Activated CD8-positive, alpha-beta T cell treated with anti-CD3 and anti-CD28 coated beads for 36 hours (primary cell): ENCODE data around the gene PRKG1. TPM values are rescaled to one million over a fixed set of nuclear protein-coding genes. Genes with fewer than 3 reads are reported as not detected.

Source experiments
- ATAC-seq: fragments of 200-7000 bp; cut with Tn5 transposase; one replicate; pipeline ENCODE4 v1.10.0; 2021; ENCODE audit warnings: mild to moderate bottlenecking, moderate library complexity
- CTCF ChIA-PET: fragments of 350-600 bp; sonication (Branson Sonifier 250); formaldehyde crosslinking; loops from one replicate; lab custom pipeline; 2021; ENCODE audit warnings: antibody characterized with exemption; lab: Charles Lee
- POLR2A ChIA-PET: fragments of 350-600 bp; sonication (Branson Sonifier 250); formaldehyde crosslinking; loops from one replicate; lab custom pipeline; 2021; ENCODE audit warnings: antibody characterized with exemption; lab: Charles Lee
- DNase-seq: peaks from one replicate; pipeline ENCODE4 v3.0.0-alpha.2; 2020
- H3K27ac Mint-ChIP-seq: one replicate; pipeline ENCODE4 v1.8.0; 2021; ENCODE audit warnings: mild to moderate bottlenecking, mixed read lengths
- H3K27me3 Mint-ChIP-seq: one replicate; pipeline ENCODE4 v1.8.0; 2021; ENCODE audit warnings: mixed read lengths
- H3K36me3 Mint-ChIP-seq: one replicate; pipeline ENCODE4 v1.8.0; 2021; ENCODE audit warnings: low read depth, mixed read lengths
- H3K4me1 Mint-ChIP-seq: one replicate; pipeline ENCODE4 v1.8.0; 2021; ENCODE audit warnings: low read depth, mixed read lengths
- H3K4me3 Mint-ChIP-seq: one replicate; pipeline ENCODE4 v1.8.0; 2021; ENCODE audit warnings: mild to moderate bottlenecking, moderate library complexity, mixed read lengths
- H3K9me3 Mint-ChIP-seq: one replicate; pipeline ENCODE4 v1.8.0; 2021; ENCODE audit warnings: mixed read lengths
- intact Hi-C: fragments of 100-400 bp; cut with micrococcal nuclease; formaldehyde crosslinking; loops from one replicate; pipeline ENCODE4 v1.10.0; 2022
- total RNA-seq, 2 experiments: library from RNA; stranded (reverse); gene quantifications; one replicate each; pipeline ENCODE4 v1.2.3, GENCODE V29; 2021
- TF ChIP-seq, protein P1 (sequence below): fragments of 200-600 bp; IDR thresholded peaks from one replicate; pipeline ENCODE4 v1.8.0; 2022; ENCODE audit warnings: antibody characterized with exemption, mild to moderate bottlenecking

Gene PRKG1
- total RNA-seq, 2 experiments from 2014 or later = not detected

DNA sequence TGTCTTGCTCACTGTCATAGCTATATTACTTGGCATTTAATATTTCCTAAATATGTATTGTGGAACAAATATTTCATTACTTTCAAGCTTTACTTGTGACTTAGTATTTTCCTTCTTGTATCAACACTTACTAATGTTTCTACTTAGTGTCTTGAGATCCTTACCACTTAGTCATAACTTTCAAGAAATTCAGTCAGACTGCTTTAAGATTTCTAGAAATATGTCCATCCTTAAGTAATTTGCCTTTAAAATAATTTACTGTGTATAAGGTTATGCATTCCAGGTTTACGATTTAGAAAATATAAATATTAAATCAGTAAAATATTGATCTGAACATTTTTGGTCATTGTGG is 712.4 kb downstream of the PRKG1 start:
- ATAC-seq (no peak), DNase-seq (no peak)

DNA sequence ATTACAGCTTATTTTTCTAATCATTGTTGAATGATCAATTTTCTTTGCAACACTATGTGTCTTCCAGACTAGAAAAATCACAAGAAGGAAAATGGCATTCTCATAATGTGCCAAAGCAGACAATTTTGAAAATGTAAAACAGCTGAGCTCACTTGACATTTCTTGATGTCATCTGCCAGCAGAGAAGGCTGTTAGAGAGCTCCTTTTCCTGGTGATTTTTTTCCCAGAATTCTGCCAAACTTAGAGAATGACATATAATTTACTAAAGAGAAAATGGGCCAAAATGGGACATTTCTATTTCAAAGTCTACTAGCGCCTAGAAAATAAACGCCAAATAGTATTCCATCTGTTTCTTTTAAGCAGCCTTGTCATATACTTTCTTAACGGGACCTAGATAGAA is 714.0 kb downstream of the PRKG1 start:
- peaks cover 1% of the 10 kb centered on the region for H3K36me3 Mint-ChIP-seq
- DNase-seq = no peak
- no peak for ATAC-seq
- no peak overlapping the region for H3K27ac Mint-ChIP-seq
- CTCF ChIA-PET = no interaction called here
- TF ChIP-seq, protein P1, sequence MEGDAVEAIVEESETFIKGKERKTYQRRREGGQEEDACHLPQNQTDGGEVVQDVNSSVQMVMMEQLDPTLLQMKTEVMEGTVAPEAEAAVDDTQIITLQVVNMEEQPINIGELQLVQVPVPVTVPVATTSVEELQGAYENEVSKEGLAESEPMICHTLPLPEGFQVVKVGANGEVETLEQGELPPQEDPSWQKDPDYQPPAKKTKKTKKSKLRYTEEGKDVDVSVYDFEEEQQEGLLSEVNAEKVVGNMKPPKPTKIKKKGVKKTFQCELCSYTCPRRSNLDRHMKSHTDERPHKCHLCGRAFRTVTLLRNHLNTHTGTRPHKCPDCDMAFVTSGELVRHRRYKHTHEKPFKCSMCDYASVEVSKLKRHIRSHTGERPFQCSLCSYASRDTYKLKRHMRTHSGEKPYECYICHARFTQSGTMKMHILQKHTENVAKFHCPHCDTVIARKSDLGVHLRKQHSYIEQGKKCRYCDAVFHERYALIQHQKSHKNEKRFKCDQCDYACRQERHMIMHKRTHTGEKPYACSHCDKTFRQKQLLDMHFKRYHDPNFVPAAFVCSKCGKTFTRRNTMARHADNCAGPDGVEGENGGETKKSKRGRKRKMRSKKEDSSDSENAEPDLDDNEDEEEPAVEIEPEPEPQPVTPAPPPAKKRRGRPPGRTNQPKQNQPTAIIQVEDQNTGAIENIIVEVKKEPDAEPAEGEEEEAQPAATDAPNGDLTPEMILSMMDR = no peak
- H3K4me1 Mint-ChIP-seq = no peaks in the 10 kb centered on the region
- intact Hi-C loops = no loop called here
- peaks cover 18% of the 10 kb centered on the region for H3K9me3 Mint-ChIP-seq
- peaks cover 2% of the 10 kb centered on the region for H3K27me3 Mint-ChIP-seq
- no peak overlapping the region for H3K4me3 Mint-ChIP-seq
- POLR2A ChIA-PET = no interaction called here

More for the DNA sequence above, 712.4 kb downstream of the PRKG1 start:
- peaks cover 7% of the 10 kb centered on the region for H3K9me3 Mint-ChIP-seq
- POLR2A ChIA-PET = no interaction called here
- CTCF ChIA-PET = interaction anchor here (1.2 kb wide), 1 partner anchor 21 kb away, joined by 3 read pairs; no protein-coding TSS in a partner anchor
- peaks cover under 1% of the 10 kb centered on the region for H3K36me3 Mint-ChIP-seq
- peaks cover 2% of the 10 kb centered on the region for H3K27me3 Mint-ChIP-seq
- H3K27ac Mint-ChIP-seq = no peak overlapping the region
- no peak overlapping the region for H3K4me3 Mint-ChIP-seq
- TF ChIP-seq, protein P1 = no peak
- H3K4me1 Mint-ChIP-seq = no peaks in the 10 kb centered on the region
- intact Hi-C loops = no loop called here

DNA sequence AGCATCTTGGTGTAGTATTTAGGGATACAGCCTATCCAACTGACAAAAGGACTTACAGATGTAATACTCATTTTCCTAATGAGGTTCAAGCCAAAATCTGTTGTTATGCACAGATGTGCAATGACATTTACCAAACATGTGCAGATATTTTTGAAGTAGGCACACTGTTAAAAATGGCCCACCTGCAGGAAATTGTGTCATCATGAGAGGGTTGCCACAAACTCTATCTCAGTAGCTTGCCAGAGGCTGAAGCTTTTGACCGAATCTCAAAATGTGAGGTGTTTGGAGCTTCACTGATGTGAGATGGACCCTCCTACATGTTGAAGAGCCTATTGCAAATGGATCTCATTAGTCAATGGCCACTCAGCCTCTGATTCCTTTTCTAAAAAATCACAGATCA is 714.8 kb downstream of the PRKG1 start:
- no peak overlapping the region for H3K27ac Mint-ChIP-seq
- H3K4me1 Mint-ChIP-seq = no peaks in the 10 kb centered on the region
- TF ChIP-seq, protein P1 = no peak
- ATAC-seq (no peak), DNase-seq (no peak)
- POLR2A ChIA-PET = no interaction called here
- intact Hi-C loops = no loop called here
- peaks cover 20% of the 10 kb centered on the region for H3K9me3 Mint-ChIP-seq
- no peak overlapping the region for H3K4me3 Mint-ChIP-seq
- H3K27me3 Mint-ChIP-seq = peaks cover 2% of the 10 kb centered on the region
- peaks cover 1% of the 10 kb centered on the region for H3K36me3 Mint-ChIP-seq
- CTCF ChIA-PET = no interaction called here

DNA sequence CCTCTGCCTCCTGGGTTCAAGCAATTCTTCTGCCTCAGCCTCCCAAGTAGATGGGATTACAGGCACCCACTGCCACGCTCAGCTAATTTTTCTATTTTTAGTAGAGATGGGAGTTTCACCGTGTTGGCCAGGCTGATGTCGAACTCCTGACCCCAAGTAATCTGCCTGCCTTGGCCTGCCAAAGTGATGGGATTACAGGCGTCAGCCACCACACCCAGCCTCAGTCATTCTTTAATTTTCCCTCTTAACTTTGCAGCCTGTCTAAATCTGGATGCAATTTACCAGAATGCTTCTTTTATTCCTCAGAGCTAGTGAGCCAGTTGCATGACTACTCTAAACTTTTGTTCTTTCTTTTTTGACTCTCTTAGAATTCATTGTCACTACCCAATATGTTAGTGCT is 715.6 kb downstream of the PRKG1 start:
- no peaks in the 10 kb centered on the region for H3K4me1 Mint-ChIP-seq
- H3K4me3 Mint-ChIP-seq = no peak overlapping the region
- DNase-seq (no peak), ATAC-seq (no peak)
- POLR2A ChIA-PET = no interaction called here
- H3K36me3 Mint-ChIP-seq = peaks cover 1% of the 10 kb centered on the region
- intact Hi-C loops = no loop called here
- peaks cover 2% of the 10 kb centered on the region for H3K27me3 Mint-ChIP-seq
- H3K9me3 Mint-ChIP-seq = peaks cover 20% of the 10 kb centered on the region
- CTCF ChIA-PET = no interaction called here
- TF ChIP-seq, protein P1 = no peak
- no peak overlapping the region for H3K27ac Mint-ChIP-seq

DNA sequence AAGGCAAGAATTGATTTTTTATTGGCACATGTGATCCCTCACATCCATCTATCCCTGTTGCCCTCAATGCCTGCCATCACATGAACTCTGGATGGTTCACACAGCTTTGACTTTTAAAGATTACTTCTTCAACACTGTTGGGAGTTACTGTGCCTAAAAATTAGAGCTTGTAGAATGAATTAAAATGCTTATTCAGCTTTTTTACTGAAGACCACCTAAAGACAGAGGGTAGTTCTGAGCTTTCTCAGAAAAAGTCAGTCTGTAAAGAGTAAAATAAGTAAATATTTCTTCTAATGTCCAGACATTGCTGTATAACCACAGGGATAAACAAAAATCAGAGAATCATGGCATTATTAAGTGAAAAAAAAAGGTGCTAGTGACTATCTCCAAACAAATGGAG is 718.4 kb downstream of the PRKG1 start:
- H3K27ac Mint-ChIP-seq = no peak overlapping the region
- no peak overlapping the region for H3K4me3 Mint-ChIP-seq
- H3K4me1 Mint-ChIP-seq = no peaks in the 10 kb centered on the region
- DNase-seq (no peak), ATAC-seq (no peak)
- POLR2A ChIA-PET = no interaction called here
- peaks cover 2% of the 10 kb centered on the region for H3K27me3 Mint-ChIP-seq
- H3K9me3 Mint-ChIP-seq = peaks cover 20% of the 10 kb centered on the region
- peaks cover 1% of the 10 kb centered on the region for H3K36me3 Mint-ChIP-seq
- TF ChIP-seq, protein P1 = no peak
- CTCF ChIA-PET = interaction anchor here (1.5 kb wide), 1 partner anchor 11 kb away, joined by 4 read pairs; no protein-coding TSS in a partner anchor
- intact Hi-C loops = no loop called here
